ENCODE data around the gene MRPS6.

The MRPS6 gene

DNA sequence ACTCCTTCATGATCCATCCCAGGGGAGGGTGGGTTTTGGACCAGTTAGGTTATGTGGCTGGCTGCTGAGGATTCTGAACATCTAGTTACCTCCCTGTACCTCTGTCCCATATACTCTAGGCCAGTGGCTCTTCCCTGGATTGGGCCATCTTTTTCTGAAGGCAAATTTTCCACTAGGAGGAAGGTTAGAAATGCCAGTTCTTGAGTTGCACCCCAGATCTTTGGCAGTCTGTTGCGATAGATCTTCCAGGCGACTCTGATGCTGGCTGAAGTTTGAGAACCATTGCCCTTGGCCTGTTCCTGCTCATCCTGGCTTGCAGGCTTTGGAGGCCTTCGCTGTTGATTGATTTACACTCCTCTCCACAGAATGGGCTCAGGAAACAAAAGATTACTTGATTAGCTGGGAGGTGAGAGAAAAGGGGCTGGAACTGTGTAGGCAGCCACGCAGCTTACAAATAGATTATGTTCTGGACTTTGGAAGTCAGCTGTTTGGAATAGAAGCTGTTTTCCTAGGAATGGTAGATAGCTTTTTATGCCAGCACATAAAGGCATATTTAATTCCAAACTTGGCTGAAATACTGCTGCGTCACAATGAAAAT, 110.1 kb downstream of the MRPS6 start:
- DNase-seq, result no peak

DNA sequence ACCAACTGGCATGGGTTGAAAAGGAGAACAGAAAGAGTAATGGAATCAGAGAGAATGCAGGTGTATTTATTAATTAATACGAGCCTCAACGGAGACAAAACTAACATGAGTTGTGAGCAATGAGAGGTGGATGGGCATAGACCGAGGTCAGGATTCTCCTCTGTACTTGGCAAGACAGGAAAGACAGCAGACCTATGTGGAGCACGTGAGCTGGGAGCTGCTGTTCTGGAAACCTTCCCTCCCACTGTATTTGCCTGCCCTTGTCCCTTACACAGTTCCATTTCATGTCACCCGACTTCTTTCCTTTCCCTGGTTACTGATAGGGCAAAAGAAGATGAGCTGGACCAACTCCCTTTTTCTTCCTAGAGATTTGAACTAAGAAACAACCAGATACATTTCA, 110.9 kb downstream of the MRPS6 start:
- DNase-seq, result no peak

GRCh38 chr21:34185026-34185750, 111.8 kb downstream of the MRPS6 start:
- peak; percentile 77 for DNase-seq

- DNase-seq, result no peak
Observed at GRCh38 chr21:34186109-34186719, 112.8 kb downstream of the MRPS6 start.

- DNase-seq, result no peak
Observed at GRCh38 chr21:34187935-34188334, 114.6 kb downstream of the MRPS6 start.

DNA sequence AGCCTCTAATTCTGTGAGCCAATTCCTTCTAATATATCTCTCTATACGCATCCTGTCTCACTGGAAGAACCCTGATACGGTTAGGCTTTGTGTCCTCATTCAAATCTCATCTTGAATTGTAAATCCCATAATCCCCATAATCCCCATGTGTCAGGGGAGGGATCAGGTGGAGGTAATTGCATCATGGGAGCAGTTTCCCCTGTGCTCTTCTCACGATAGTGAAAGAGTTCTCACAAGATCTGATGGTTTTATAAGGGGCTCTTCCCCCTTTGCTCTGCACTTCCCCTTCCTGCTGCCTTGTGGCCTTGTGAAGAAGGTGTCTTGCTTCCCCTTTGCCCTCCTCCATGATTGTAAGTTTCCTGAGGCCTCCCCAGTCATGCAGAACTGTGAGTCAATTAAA, 116.1 kb downstream of the MRPS6 start:
- no peak for DNase-seq

- DNase-seq, result peak; percentile 46
Observed at GRCh38 chr21:34190576-34191321, 117.4 kb downstream of the MRPS6 start.

DNA sequence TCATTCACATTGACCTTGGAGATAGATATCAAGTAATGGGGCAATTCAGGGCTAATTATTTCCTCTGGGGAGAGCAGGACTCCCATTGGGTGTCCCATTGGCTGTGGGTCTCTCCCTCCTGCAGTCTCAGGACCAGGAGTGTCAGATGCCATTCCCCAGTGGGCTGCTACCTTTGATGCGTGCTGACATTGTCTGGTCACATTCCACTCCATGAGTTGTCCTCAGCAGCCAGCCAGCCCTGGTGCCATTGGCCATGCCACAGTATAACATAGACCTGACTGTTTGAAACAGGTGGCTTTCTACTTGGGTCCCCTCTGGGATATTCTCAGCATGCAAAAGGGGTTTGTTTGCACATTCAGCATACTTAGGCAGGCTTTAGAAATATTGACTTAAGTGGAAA, 118.5 kb downstream of the MRPS6 start:
- DNase-seq, result no peak
